ENCODE measurements around the gene BACH2.
A peak's percentile ranks its signal among the peaks of the same experiment; 100 is the strongest.

The BACH2 gene

GRCh38 chr6:90222008-90222407 lies 74.6 kb downstream of the BACH2 start:
- Histone ChIP-seq H3K36me3 (ENCODE audit: insufficient read depth) (no peaks in the 10 kb centered on the region), H3K4me2 (no peak overlapping the region), H2AFZ (ENCODE audit: low read depth) (no peak overlapping the region), H4K20me1 (ENCODE audit: insufficient read depth) (no peaks in the 10 kb centered on the region), H3K79me2 (ENCODE audit: insufficient read depth, low read depth) (no peaks in the 10 kb centered on the region), H3K27me3 (ENCODE audit: insufficient read depth, low read depth) (no peaks in the 10 kb centered on the region), H3K9ac (no peak overlapping the region), H3K4me1 (ENCODE audit: low read depth, poor library complexity, severe bottlenecking) (peaks cover 24% of the 10 kb centered on the region), H3K27ac (no peak overlapping the region), H3K4me3 (IDR thresholded peaks at IDR 0.05; ENCODE audit: insufficient read depth, low read depth, low read length) (no peak overlapping the region)
- TF ChIP-seq, protein P1, sequence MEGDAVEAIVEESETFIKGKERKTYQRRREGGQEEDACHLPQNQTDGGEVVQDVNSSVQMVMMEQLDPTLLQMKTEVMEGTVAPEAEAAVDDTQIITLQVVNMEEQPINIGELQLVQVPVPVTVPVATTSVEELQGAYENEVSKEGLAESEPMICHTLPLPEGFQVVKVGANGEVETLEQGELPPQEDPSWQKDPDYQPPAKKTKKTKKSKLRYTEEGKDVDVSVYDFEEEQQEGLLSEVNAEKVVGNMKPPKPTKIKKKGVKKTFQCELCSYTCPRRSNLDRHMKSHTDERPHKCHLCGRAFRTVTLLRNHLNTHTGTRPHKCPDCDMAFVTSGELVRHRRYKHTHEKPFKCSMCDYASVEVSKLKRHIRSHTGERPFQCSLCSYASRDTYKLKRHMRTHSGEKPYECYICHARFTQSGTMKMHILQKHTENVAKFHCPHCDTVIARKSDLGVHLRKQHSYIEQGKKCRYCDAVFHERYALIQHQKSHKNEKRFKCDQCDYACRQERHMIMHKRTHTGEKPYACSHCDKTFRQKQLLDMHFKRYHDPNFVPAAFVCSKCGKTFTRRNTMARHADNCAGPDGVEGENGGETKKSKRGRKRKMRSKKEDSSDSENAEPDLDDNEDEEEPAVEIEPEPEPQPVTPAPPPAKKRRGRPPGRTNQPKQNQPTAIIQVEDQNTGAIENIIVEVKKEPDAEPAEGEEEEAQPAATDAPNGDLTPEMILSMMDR (conservative IDR thresholded peaks at IDR 0.05; ENCODE audit: low read depth, low read length), result no peak

DNA sequence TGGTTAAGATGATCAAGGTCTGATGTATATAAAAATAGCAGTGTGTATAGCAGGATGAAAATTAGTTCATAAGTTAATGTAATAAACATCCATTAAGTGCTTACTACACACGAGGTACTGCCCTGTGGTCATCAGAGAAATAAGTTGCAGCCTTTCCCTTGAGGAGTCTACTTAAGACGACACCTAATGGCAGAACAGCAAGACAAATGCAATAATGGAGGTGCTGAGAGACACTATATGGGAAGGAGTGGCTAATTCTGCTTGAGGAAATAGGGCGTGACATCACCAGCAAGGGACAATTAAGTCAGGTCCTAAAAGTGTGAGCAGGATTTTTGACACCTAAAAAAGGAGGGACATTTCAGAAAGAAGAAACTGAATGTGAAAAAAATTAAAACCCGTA lies 75.2 kb downstream of the BACH2 start:
- H3K27me3 ChIP-seq (ENCODE audit: insufficient read depth, low read depth), result no peaks in the 10 kb centered on the region
- TF ChIP-seq, protein P1 (conservative IDR thresholded peaks at IDR 0.05; ENCODE audit: low read depth, low read length), result no peak
- H3K79me2 ChIP-seq (ENCODE audit: insufficient read depth, low read depth), result no peaks in the 10 kb centered on the region
- H3K4me1 ChIP-seq (ENCODE audit: low read depth, poor library complexity, severe bottlenecking), result peaks cover 24% of the 10 kb centered on the region
- H3K27ac ChIP-seq, result no peak overlapping the region
- H3K36me3 ChIP-seq (ENCODE audit: insufficient read depth), result no peaks in the 10 kb centered on the region
- H2AFZ ChIP-seq (ENCODE audit: low read depth), result no peak overlapping the region
- no peak overlapping the region for H3K4me3 ChIP-seq (IDR thresholded peaks at IDR 0.05; ENCODE audit: insufficient read depth, low read depth, low read length)
- no peaks in the 10 kb centered on the region for H4K20me1 ChIP-seq (ENCODE audit: insufficient read depth)
- no peak overlapping the region for H3K9ac ChIP-seq
- H3K4me2 ChIP-seq, result no peak overlapping the region

DNA sequence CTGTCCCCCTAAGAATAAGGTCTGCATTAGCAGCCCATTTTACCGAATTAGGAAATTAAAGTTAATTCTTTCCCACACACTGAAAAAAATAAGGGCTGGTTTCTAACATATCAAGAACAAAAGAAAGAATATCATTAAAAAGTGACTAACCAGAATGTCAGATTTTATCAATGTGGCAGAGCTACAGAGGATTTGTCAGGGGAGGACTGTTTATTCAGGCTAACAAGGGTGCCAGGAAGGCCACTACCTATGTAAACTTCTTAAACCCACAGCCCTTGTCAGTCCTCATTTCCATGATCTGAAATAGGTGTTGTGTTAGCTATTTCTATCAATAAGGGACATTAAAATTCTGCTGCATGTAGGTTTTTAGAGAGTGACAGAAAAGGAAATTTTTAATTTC lies 76.4 kb downstream of the BACH2 start:
- Histone ChIP-seq H3K4me3 (IDR thresholded peaks at IDR 0.05; ENCODE audit: insufficient read depth, low read depth, low read length) (no peak overlapping the region), H2AFZ (ENCODE audit: low read depth) (no peak overlapping the region), H3K27me3 (ENCODE audit: insufficient read depth, low read depth) (no peaks in the 10 kb centered on the region), H3K27ac (no peak overlapping the region), H3K36me3 (ENCODE audit: insufficient read depth) (no peaks in the 10 kb centered on the region), H3K9ac (no peak overlapping the region), H4K20me1 (ENCODE audit: insufficient read depth) (no peaks in the 10 kb centered on the region), H3K4me1 (ENCODE audit: low read depth, poor library complexity, severe bottlenecking) (peaks cover 24% of the 10 kb centered on the region), H3K79me2 (ENCODE audit: insufficient read depth, low read depth) (no peaks in the 10 kb centered on the region), H3K4me2 (no peak overlapping the region)
- TF ChIP-seq, protein P1 (conservative IDR thresholded peaks at IDR 0.05; ENCODE audit: low read depth, low read length), result no peak

- H3K4me1 ChIP-seq (ENCODE audit: low read depth, poor library complexity, severe bottlenecking), result peaks cover 32% of the 10 kb centered on the region
- H3K4me3 ChIP-seq (IDR thresholded peaks at IDR 0.05; ENCODE audit: insufficient read depth, low read depth, low read length), result no peak overlapping the region
- H3K9ac ChIP-seq, result peak overlapping the region; percentile 59; the same call in 1 of the 2 replicates
- H3K4me2 ChIP-seq, result peak overlapping the region; percentile 73
- no peaks in the 10 kb centered on the region for H4K20me1 ChIP-seq (ENCODE audit: insufficient read depth)
- peak overlapping the region; percentile 88 for H3K27ac ChIP-seq
- no peaks in the 10 kb centered on the region for H3K27me3 ChIP-seq (ENCODE audit: insufficient read depth, low read depth)
- no peaks in the 10 kb centered on the region for H3K36me3 ChIP-seq (ENCODE audit: insufficient read depth)
- H2AFZ ChIP-seq (ENCODE audit: low read depth), result no peak overlapping the region
- no peaks in the 10 kb centered on the region for H3K79me2 ChIP-seq (ENCODE audit: insufficient read depth, low read depth)
- TF ChIP-seq, protein P1 (conservative IDR thresholded peaks at IDR 0.05; ENCODE audit: low read depth, low read length), result no peak
These were observed 77.2 kb downstream of the BACH2 start for GRCh38 chr6:90219209-90219985.
